Calu3 (cell line): ENCODE data around the gene ANKLE2. TPM values are rescaled to one million over a fixed set of nuclear protein-coding genes. Genes with fewer than 3 reads are reported as not detected.

Experiments
- BruUV-seq: library from RNA; stranded (reverse); fragments of 400-500 nt; replicated peaks from 2 replicates; lab custom pipeline; 2021; lab: Mats Ljungman, UMichigan
- CTCF ChIA-PET: fragments of 300-600 bp; sonication (Branson Sonifier 250); formaldehyde crosslinking; loops from one replicate; lab custom pipeline; 2022; ENCODE audit warnings: antibody characterized with exemption; lab: Charles Lee
- DNase-seq: peaks from one replicate; pipeline ENCODE4 v3.0.0; 2022
- H3K27ac Mint-ChIP-seq: one replicate; pipeline ENCODE4 v1.8.0; 2022; ENCODE audit warnings: mixed read lengths; ENCODE audit not compliant: unreplicated experiment
- H3K27me3 Mint-ChIP-seq: one replicate; pipeline ENCODE4 v1.8.0; 2022; ENCODE audit warnings: mixed read lengths; ENCODE audit not compliant: unreplicated experiment
- H3K36me3 Mint-ChIP-seq: one replicate; pipeline ENCODE4 v1.8.0; 2022; ENCODE audit warnings: mild to moderate bottlenecking, moderate library complexity, mixed read lengths; ENCODE audit not compliant: insufficient read depth, unreplicated experiment
- H3K4me1 Mint-ChIP-seq: one replicate; pipeline ENCODE4 v1.8.0; 2022; ENCODE audit warnings: mild to moderate bottlenecking, low read depth, mixed read lengths; ENCODE audit not compliant: unreplicated experiment
- H3K4me3 Mint-ChIP-seq: one replicate; pipeline ENCODE4 v1.8.0; 2022; ENCODE audit warnings: mild to moderate bottlenecking, low read depth, moderate library complexity, mixed read lengths; ENCODE audit not compliant: unreplicated experiment
- H3K9me3 Mint-ChIP-seq: one replicate; pipeline ENCODE4 v1.8.0; 2022; ENCODE audit warnings: low read depth, mixed read lengths; ENCODE audit not compliant: unreplicated experiment
- intact Hi-C: fragments of 100-400 bp; cut with micrococcal nuclease; formaldehyde crosslinking; loops from one replicate; pipeline ENCODE4 v1.10.0; 2022; ENCODE audit not compliant: unreplicated experiment
- total RNA-seq: library from RNA; stranded (reverse); gene quantifications from 2 replicates; pipeline ENCODE4 v1.2.3, GENCODE V29; 2022
- TF ChIP-seq, protein P1 (sequence below): fragments of 200-600 bp; IDR thresholded peaks from one replicate; pipeline ENCODE4 v1.8.0; 2022; ENCODE audit warnings: antibody characterized with exemption; ENCODE audit not compliant: unreplicated experiment

ANKLE2 gene
- total RNA-seq, 1 experiment from 2014 or later: 190 TPM

DNA sequence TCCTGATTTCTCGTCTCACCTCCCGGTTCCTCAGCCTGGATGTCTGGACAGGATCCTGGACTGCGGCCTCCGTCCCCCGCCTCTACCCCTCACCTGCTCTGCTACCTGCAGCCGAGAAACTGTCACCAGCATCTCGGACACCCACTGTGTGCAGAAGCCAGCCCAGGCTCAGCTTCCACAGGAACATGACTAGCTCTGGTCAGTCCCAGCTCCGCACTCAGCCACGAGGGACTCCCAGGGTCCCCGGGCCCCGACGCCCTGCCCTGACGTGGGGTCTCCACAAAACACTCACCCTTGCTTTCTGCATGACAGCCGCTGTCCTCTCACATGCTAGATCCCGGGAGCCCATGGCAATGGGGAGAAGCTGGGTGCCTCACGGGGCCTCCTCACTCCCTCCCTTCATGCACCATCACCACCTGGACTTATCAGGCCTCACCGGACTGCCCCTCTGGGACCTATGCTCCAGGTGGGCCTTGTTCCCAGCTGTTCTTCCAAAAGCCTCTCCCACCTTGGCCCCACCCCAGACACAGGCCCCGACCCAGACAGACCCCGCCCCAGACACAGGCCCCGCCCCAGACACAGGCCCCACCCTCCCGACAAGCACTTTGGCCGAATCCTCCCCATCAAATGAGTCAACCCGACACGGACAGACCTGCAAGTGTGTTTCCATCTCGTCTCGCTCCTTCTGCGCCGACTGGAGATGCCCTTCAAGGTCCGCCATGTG is 26.9 kb upstream of the ANKLE2 start:
- CTCF ChIA-PET: no interaction called here
- no peak for DNase-seq
- Mint-ChIP-seq H3K4me1 (no peaks in the 10 kb centered on the region), H3K27me3 (no peaks in the 10 kb centered on the region), H3K36me3 (peaks cover 76% of the 10 kb centered on the region), H3K9me3 (no peaks in the 10 kb centered on the region), H3K27ac (peak overlapping the region; percentile 45), H3K4me3 (no peak overlapping the region)
- intact Hi-C loops: no loop called here
- TF ChIP-seq, protein P1, sequence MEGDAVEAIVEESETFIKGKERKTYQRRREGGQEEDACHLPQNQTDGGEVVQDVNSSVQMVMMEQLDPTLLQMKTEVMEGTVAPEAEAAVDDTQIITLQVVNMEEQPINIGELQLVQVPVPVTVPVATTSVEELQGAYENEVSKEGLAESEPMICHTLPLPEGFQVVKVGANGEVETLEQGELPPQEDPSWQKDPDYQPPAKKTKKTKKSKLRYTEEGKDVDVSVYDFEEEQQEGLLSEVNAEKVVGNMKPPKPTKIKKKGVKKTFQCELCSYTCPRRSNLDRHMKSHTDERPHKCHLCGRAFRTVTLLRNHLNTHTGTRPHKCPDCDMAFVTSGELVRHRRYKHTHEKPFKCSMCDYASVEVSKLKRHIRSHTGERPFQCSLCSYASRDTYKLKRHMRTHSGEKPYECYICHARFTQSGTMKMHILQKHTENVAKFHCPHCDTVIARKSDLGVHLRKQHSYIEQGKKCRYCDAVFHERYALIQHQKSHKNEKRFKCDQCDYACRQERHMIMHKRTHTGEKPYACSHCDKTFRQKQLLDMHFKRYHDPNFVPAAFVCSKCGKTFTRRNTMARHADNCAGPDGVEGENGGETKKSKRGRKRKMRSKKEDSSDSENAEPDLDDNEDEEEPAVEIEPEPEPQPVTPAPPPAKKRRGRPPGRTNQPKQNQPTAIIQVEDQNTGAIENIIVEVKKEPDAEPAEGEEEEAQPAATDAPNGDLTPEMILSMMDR: no peak
- BruUV-seq: no TSS peak

DNA sequence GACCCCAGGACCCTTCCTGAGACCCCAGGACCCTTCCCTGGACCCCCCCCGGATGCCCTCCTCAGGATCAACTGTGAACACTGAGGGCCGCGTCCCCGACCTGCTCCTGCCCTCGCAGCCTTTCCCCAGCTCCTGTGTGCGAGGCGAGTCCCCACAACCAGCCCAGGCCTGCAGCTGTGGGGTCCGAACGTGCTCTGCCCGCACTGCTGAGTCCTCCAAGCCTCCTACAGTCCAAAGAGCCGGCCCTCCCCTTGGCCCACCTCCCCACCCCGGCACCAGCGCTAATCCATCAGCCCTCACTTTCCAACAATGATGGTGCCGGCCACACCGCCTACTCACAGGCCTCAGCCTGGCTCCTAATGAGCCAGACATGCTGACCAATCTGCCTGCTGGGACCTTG is 26.2 kb upstream of the ANKLE2 start:
- intact Hi-C loops: no loop called here
- no peak for DNase-seq
- H3K4me1 Mint-ChIP-seq: no peaks in the 10 kb centered on the region
- H3K9me3 Mint-ChIP-seq: no peaks in the 10 kb centered on the region
- CTCF ChIA-PET: no interaction called here
- no peaks in the 10 kb centered on the region for H3K27me3 Mint-ChIP-seq
- H3K4me3 Mint-ChIP-seq: no peak overlapping the region
- peaks cover 83% of the 10 kb centered on the region for H3K36me3 Mint-ChIP-seq
- TF ChIP-seq, protein P1: no peak
- H3K27ac Mint-ChIP-seq: no peak overlapping the region
- BruUV-seq: no TSS peak

DNA sequence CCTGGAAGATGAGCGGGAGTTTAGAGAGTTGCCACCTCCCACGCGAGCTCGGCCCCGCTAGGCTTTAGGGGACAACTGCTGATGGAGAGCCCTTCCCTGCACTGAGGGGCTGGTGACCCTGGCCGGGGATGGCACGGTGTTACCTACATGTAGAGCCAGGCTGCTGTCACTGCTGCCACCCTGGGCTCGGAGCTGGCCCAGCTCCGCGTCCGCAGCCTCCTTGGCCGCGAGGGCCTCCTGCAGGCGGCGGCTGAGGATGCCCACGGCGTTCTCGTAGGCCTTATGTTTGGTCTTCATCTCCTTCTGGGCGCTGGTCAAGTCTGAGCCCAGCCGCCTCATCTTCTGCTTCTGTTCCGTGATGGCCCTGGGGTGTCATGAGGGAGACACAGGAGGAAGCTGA is 24.6 kb upstream of the ANKLE2 start:
- CTCF ChIA-PET: no interaction called here
- no peak for DNase-seq
- no peaks in the 10 kb centered on the region for H3K4me1 Mint-ChIP-seq
- TF ChIP-seq, protein P1: no peak
- no peak overlapping the region for H3K4me3 Mint-ChIP-seq
- no TSS peak for BruUV-seq
- H3K36me3 Mint-ChIP-seq: peaks cover 89% of the 10 kb centered on the region
- H3K9me3 Mint-ChIP-seq: no peaks in the 10 kb centered on the region
- no peak overlapping the region for H3K27ac Mint-ChIP-seq
- intact Hi-C loops: no loop called here
- H3K27me3 Mint-ChIP-seq: no peaks in the 10 kb centered on the region

DNA sequence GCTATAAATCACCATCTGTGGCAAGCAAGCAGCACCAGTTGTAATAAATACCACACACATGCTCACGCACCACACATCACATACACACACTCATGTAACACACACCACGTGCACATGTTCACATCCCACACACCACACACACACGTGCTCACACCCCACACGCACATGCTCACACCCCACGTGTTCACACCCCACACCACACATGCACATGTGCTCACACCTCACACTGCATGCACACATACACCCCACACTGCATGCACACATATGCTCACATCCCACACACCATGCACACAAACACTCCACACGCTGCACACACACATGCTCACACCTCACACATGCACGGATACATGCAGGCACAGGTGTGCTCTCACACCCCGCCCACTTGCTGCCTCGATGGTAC is 22.9 kb upstream of the ANKLE2 start:
- Mint-ChIP-seq H3K27ac (no peak overlapping the region), H3K27me3 (no peaks in the 10 kb centered on the region), H3K9me3 (no peaks in the 10 kb centered on the region), H3K4me3 (no peak overlapping the region), H3K4me1 (no peaks in the 10 kb centered on the region), H3K36me3 (peaks cover 92% of the 10 kb centered on the region)
- CTCF ChIA-PET: no interaction called here
- no peak for DNase-seq
- BruUV-seq: no TSS peak
- intact Hi-C loops: no loop called here
- TF ChIP-seq, protein P1: no peak
